GM18507 (cell line): ENCODE data around the gene GPBP1.

Experiments used
- DNase-seq: peaks from one replicate; pipeline ENCODE4 v3.0.0; 2011; ENCODE audit warnings: low read depth; ENCODE audit not compliant: insufficient read length; ENCODE audit errors: extremely low spot score
- FAIRE-seq: peaks from 2 replicates; lab custom pipeline; 2011; peaks lifted over from hg19 to GRCh38; lab: Jason Lieb, UNC

GPBP1 gene

DNA sequence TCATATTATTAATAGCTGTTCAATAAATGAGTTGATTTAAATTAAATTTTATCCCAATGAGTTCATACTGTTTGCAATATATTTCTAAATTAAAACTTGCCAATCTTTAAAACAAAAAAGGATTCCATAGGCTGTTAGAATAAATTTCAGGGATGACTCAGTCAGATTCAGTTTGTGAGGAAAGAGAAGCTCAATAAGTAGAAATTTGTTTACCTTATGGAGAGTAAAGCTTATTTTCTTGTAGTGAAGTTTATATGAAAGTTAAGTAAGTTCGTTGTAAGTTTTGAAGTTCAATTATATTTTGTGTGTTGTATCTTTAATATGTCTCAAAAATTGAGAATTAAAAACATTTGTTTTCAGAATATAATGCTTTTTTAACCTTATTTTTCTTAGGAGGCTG is 29.0 kb downstream of the GPBP1 start:
- DNase-seq: no peak
- no peak for FAIRE-seq

GRCh38 chr5:57207007-57207653 is 33.3 kb downstream of the GPBP1 start:
- FAIRE-seq (peak; percentile 21), DNase-seq (no peak)

GRCh38 chr5:57207681-57208080 is 33.8 kb downstream of the GPBP1 start:
- no peak for DNase-seq
- no peak for FAIRE-seq

- FAIRE-seq: no peak
- no peak for DNase-seq
These were observed 35.6 kb downstream of the GPBP1 start for GRCh38 chr5:57209316-57210040.

DNA sequence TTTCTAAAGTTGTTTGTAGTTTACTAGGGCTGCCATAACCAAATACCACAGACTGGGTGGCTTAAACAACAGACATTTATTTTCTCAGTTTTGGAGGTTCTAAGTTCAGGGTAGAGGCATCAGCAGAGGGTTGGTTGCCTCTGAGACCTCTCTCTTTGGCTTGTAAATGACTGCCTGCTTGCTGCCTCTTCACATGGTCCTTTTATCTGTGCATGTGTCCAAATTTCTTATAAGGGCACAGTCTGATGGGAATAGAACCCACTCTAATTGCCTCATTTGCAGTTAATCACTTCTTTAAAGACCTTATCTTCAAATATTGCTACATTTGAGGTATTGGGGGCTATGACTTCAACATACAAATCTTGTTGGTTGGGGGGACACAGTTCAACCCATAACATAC is 36.8 kb downstream of the GPBP1 start:
- FAIRE-seq (no peak), DNase-seq (no peak)

DNA sequence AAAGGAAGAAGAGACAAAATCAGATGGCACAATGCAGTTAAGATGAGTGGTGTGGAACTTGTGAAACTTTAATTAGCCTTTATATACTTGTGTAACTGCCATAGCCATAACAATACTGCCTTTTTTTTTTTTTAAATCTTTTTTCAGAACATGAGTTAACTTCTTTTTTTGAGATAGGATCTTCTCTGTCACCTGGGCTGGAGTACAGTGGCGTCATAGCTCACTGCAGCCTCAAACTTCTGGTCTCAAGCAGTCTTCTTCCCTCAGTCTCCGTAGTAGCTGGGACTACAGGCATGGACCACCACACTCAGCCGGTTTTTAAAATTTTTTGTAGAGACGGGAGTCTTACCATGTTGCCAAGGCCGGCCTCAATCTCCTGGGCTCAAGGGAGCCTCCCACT is 37.2 kb downstream of the GPBP1 start:
- DNase-seq (no peak), FAIRE-seq (no peak)

GRCh38 chr5:57215629-57216195 is 41.9 kb downstream of the GPBP1 start:
- no peak for DNase-seq
- no peak for FAIRE-seq

GRCh38 chr5:57216714-57217113 is 42.9 kb downstream of the GPBP1 start:
- no peak for FAIRE-seq
- no peak for DNase-seq

GRCh38 chr5:57219386-57219785 is 45.5 kb downstream of the GPBP1 start:
- FAIRE-seq (peak; percentile 41), DNase-seq (no peak)

DNA sequence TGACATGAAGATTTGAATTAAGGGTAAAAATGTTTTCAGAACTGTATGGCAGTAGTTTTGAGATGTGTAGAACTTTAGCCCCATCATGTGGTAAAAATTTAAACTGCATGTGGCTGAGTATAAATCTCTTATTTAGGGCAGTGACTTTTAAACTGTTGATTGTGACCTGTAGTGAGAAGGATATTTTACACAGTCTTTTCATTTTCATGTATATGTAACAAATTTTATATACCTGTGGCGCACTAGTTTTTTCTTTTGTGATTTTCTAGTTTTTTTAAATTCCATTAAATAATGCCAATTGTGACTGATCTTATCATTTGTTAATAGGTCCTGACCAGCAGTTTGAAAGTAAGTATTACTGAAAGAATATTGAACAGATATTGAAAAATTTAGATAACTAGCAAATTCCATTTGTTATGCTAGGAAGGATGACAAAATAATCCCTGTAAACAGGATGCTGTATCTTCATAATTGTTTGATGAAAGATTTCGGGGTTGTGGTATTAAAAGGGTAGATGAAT is 47.2 kb downstream of the GPBP1 start:
- FAIRE-seq (peak; percentile 59), DNase-seq (peak; percentile 9)

DNA sequence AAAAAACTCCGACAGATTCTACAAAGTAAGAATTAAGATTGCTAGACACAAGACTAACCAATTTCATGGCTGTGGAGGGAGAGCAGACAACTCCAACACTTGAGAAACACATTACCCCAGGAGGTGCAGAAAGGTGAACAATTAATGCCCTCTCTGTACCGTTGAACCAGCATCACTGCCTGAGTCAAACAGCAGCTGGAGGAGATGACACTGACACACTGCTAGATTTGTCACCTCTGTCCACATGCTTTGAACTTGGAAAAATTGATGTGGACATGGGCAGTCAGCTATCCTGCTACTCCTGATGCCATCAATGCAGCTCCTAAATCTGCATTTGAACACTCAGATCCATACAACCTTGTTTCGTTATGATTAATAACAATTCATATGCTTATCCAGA is 51.7 kb downstream of the GPBP1 start:
- DNase-seq (no peak), FAIRE-seq (no peak)

DNA sequence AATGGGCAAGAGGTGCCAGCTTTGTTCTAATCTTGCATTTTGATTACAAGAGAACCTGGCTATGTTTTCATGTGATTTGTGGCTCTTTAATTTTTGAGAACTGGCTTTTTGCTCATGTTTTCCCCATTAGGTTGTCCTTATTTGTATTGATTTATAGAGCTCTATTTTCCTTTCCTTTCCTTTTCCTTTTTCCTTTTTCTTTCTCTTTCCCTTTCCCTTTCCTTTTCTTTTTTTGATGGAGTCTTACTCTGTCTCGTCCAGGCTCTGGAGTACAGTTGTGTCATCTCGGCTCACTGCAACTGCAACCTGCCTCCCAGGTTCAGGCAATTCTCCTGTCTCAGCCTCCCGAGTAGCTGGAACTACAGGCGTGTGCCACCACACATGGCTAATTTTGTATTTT is 55.5 kb downstream of the GPBP1 start:
- FAIRE-seq: no peak

DNA sequence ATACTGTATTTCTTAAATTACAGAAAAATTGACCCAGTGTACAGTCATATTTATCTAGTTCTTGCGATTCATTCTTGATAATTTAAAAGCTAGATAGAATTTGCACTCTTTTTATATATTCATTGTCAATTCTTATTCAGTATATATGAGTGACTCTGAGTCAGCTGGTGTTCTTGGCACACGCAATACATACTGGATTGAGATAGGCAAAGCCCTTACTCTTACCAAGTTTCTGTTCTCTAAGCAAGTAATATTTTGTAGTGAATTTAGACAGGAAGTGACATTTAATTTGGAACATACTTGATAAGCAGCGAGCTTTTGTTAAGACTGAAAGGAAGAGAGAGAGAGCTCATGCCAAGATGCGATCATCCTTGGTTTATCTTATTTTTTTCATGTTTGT is 57.7 kb downstream of the GPBP1 start:
- no peak for DNase-seq
- FAIRE-seq: no peak

More for the DNA sequence above, 55.5 kb downstream of the GPBP1 start:
- DNase-seq: no peak

GRCh38 chr5:57232293-57233033 is 58.6 kb downstream of the GPBP1 start:
- DNase-seq (no peak), FAIRE-seq (no peak)

- FAIRE-seq (peak; percentile 48), DNase-seq (peak; percentile 15)
These were observed 69.7 kb downstream of the GPBP1 start for GRCh38 chr5:57243286-57244137.

DNA sequence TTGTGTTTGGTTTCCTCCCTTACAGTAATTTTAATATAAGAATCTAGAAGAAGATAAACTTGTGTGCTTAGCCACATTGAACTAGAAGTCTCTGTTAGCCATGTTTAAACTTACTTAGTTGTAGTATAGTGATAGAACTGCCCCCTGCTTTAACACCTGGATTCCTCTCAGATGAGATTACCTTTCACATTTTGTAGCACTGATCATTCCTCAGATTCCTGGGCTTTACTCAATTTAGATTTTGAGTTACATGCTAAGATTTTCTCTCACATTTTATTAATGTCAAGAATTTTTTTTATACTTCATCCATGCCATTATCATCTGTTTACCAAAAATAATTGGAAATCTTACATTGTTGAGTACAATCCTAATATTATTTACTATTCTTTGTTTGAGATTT is 70.5 kb downstream of the GPBP1 start:
- no peak for DNase-seq
- no peak for FAIRE-seq

DNA sequence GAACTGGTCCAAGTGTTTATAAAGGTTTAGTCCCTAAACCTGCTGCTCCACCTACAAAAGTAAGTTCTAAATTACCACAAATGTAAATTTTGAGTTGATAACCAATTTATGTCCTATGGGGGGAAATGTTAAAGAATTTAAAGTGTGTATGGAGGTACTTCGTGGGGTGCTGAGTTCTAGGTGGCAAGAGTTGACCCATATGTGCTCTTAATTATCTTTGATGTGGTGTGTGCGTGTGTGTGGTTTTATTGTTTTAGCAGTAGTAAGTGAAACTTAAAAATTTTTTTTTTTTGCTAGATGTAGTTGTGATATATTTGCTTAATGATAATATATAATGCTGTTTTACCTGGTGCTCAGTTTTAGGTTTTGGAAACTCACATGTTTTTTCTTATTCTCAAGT is 72.6 kb downstream of the GPBP1 start:
- DNase-seq (no peak), FAIRE-seq (no peak)

DNA sequence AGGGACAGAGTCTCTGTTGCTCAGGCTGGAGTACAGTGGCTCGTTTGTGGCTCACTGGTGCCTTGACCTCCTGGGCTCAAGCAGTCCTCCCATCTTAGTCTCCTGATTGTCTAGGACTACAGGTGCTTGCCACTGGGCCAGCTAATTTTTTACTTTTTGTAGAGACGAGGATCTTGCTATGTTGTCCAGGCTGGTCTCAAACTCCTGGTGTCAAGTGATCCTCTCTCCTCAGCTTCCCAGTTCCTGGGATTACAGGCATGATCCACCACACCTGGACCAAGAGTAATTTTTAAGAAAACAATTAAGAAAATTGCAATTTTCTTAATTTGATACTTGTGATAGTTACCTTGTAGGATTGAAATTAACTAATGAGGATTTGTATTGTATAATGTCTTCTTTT is 73.9 kb downstream of the GPBP1 start:
- FAIRE-seq (no peak), DNase-seq (no peak)

DNA sequence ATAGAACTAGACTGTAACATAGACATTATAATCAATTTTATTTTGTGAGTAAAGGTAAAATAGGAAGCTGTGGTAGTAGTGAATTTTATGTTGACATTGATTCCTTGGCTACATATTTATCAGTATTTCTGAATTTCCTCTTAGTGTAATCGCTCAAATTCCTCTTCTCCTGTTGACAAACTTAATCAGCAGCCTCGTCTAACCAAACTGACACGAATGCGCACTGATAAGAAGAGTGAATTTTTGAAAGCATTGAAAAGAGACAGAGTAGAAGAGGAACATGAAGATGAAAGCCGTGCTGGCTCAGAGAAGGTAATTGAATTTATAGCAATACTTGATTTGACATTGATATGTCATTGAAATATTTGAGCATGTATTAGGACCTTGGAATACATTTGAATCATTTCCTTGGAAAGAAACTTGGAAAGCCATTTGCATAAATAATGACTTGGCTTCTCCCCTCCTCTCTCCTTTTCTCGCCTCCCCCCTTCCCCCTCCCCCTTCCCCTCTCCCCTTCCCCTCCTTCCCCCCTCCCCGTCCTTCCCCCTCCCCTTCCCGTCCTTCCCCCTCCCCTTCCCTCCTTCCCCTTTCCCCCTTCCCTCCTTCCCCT is 75.5 kb downstream of the GPBP1 start:
- FAIRE-seq (no peak), DNase-seq (no peak)
